HepG2 (cell line): ENCODE measurements around the gene ARHGAP45. TPM values are rescaled to one million over a fixed set of nuclear protein-coding genes. Genes with fewer than 3 reads are reported as not detected.

ENCODE experiments used
- CHD2 ChIP-seq: IDR thresholded peaks from 2 replicates; pipeline ENCODE4 v1.6.1; 2011; ENCODE audit warnings: low read depth, low read length, improper control_type of control experiment
- CREM ChIP-seq, 2 experiments: sonication (generic) in 1 of 2; formaldehyde crosslinking in 1 of 2; IDR thresholded peaks; 2 replicates each; pipeline versions ENCODE4 v1.4.0 to v1.6.1; 2016 to 2020; ENCODE audit warnings: antibody characterized with exemption in 1 of 2, mild to moderate bottlenecking in 1 of 2, missing genetic modification reagents in 1 of 2
- DPF2 ChIP-seq: sonication (generic); formaldehyde crosslinking; IDR thresholded peaks from 2 replicates; pipeline ENCODE4 v1.4.0; 2020; ENCODE audit warnings: mild to moderate bottlenecking, low read depth, missing genetic modification reagents, borderline replicate concordance
- EED ChIP-seq: sonication (generic); formaldehyde crosslinking; IDR thresholded peaks from 2 replicates; pipeline ENCODE4 v1.5.0; 2020; ENCODE audit warnings: mild to moderate bottlenecking, missing genetic modification reagents
- FOXO4 ChIP-seq: sonication (generic); formaldehyde crosslinking; conservative IDR thresholded peaks from 2 replicates; pipeline ENCODE4 v1.8.1; 2023; ENCODE audit warnings: missing genetic modification reagents
- IRF1 ChIP-seq: sonication (generic); formaldehyde crosslinking; IDR thresholded peaks from 2 replicates; pipeline ENCODE4 v1.4.0; 2020; ENCODE audit warnings: low read depth, mild to moderate bottlenecking, missing genetic modification reagents
- MTA3 ChIP-seq: sonication (generic); formaldehyde crosslinking; IDR thresholded peaks from 2 replicates; pipeline ENCODE4 v1.4.0; 2020; ENCODE audit warnings: missing genetic modification reagents
- PBX3 ChIP-seq: sonication (generic); formaldehyde crosslinking; IDR thresholded peaks from 2 replicates; pipeline ENCODE4 v1.8.1; 2023; ENCODE audit warnings: missing genetic modification reagents, inconsistent platforms, borderline replicate concordance
- SMARCC2 ChIP-seq: fragments of 450-650 bp; IDR thresholded peaks from 2 replicates; pipeline ENCODE4 v1.6.1; 2017; ENCODE audit warnings: antibody characterized with exemption, mild to moderate bottlenecking
- TGIF2 ChIP-seq: IDR thresholded peaks from 2 replicates; pipeline ENCODE4 v1.6.1; 2016; ENCODE audit warnings: control low read depth, missing compliant biosample characterization
- TMF1 ChIP-seq: sonication (generic); formaldehyde crosslinking; IDR thresholded peaks from 2 replicates; pipeline ENCODE4 v1.8.1; 2022; ENCODE audit warnings: low read depth, missing genetic modification reagents
- ZNF143 ChIP-seq: sonication (generic); formaldehyde crosslinking; IDR thresholded peaks from 2 replicates; pipeline ENCODE4 v1.4.0; 2020; ENCODE audit warnings: missing genetic modification reagents
- ZNF225 ChIP-seq: sonication (generic); formaldehyde crosslinking; IDR thresholded peaks from 2 replicates; pipeline ENCODE4 v1.4.0; 2020; ENCODE audit warnings: mild to moderate bottlenecking, missing genetic modification reagents
- ZNF280B ChIP-seq: sonication (generic); formaldehyde crosslinking; IDR thresholded peaks from 2 replicates; pipeline ENCODE4 v1.5.0; 2020; ENCODE audit warnings: missing genetic modification reagents, mild to moderate bottlenecking, borderline replicate concordance
- ZNF318 ChIP-seq: sonication (generic); formaldehyde crosslinking; IDR thresholded peaks from 2 replicates; pipeline ENCODE4 v1.4.0; 2020; ENCODE audit warnings: mild to moderate bottlenecking, missing genetic modification reagents
- ZNF772 ChIP-seq: sonication (generic); formaldehyde crosslinking; IDR thresholded peaks from 2 replicates; pipeline ENCODE4 v1.5.0; 2020; ENCODE audit warnings: mild to moderate bottlenecking, missing genetic modification reagents
- polyA plus RNA-seq, 8 experiments: library from polyadenylated mRNA; depleted of rRNA in 3 of 8; stranded (reverse) in 7 of 8; unstranded in 1 of 8; fragments of >200 nt; fragmentation: Illumina TruSeq in 4 of 8; extraction: Trizol in 4 of 8; gene quantifications; 2 replicates each; pipeline versions ENCODE4 v1.2.1 to v1.2.3, GENCODE V29; 2011 to 2016; ENCODE audit warnings: low read depth in 4 of 8, missing spikeins in 1 of 8, mixed read lengths in 1 of 8; ENCODE audit not compliant: insufficient read depth in 1 of 8
- total RNA-seq, 5 experiments: library from RNA; depleted of rRNA; stranded (reverse); fragments of >200 nt; fragmentation: Illumina TruSeq; extraction: Trizol; gene quantifications; 2 replicates each; pipeline ENCODE4 v1.2.3, GENCODE V29; 2016; ENCODE audit warnings: low read depth in 1 of 5

Gene ARHGAP45
- total and polyA plus RNA-seq, 2 of the 13 experiments (the other 11 are each of a cell fraction or from before 2014, with no cell fraction given): 0.84 to 32.0 TPM

DNA sequence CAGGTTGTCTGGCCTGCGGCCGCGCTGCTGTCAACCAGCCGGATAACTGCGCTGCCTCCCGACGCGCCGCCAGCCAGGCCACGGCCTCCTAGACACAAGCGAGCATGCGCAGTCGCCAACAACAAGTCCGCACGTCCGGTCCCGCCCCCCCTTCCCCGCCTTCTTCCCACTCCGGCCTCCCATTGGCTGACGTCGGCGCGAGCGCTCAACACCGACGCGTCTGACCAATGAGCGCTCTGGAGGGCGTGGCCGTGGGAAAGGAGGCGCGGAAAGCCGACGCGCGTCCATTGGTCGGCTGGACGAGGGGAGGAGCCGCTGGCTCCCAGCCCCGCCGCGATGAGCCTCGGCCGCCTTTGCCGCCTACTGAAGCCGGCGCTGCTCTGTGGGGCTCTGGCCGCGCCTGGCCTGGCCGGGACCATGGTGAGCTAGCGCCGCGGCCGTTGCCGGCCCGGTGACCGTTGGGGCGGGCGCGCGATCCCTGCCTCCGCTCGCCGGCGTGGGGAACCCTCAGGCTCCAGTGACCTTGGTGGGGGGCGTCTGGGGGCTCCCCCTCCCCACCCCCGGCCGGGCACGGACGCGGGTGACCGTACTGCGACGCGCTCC, 36.8 kb downstream of the ARHGAP45 start, which contains the start of gene GPX4 (continued):
- TF ChIP-seq DPF2 (no peak), CREM (IDR thresholded peaks at IDR 0.05) (no peak), CREM (CRISPR knock-in tag; IDR thresholded peaks at IDR 0.05) (no peak), EED (CRISPR knock-in tag) (no peak; the same call in 1 of the 2 replicates), CHD2 (no peak), MTA3 (CRISPR knock-in tag) (no peak), ZNF143 (no peak), TMF1 (peak; percentile 72), ZNF772 (CRISPR knock-in tag) (peak; percentile 34; the same call in 1 of the 2 replicates), ZNF225 (CRISPR knock-in tag) (no peak), IRF1 (CRISPR knock-in tag) (no peak), ZNF280B (CRISPR knock-in tag) (no peak; the same call in 1 of the 2 replicates), TGIF2 (CRISPR knock-in tag) (no peak; the same call in 1 of the 2 replicates), PBX3 (CRISPR knock-in tag) (no peak), ZNF318 (no peak), FOXO4 (no peak), SMARCC2 (no peak)
